Activated naive CD4-positive, alpha-beta T cell treated with anti-CD3 and anti-CD28 coated beads, Interleukin-2, amount 50 U/mL, for 72 hours (primary cell): ENCODE data around the gene AMDHD2. TPM values are rescaled to one million over a fixed set of nuclear protein-coding genes. Genes with fewer than 3 reads are reported as not detected.
"Not testable (repeated sequence)": the region's sequence is repeated elsewhere in the genome, so short reads cannot be mapped to it uniquely, and the experiment has no call there.

Experiments used
- ATAC-seq, 2 donors: fragments of 150-1000 bp; cut with Tn5 transposase; 2 replicates each; pipeline ENCODE4 v1.10.0; 2021; ENCODE audit warnings: mild to moderate bottlenecking in 2 of 2, moderate library complexity in 2 of 2
- DNase-seq, 2 donors: peaks; one replicate each; pipeline ENCODE4 v3.0.0; 2021 to 2022; ENCODE audit warnings: low spot score in 2 of 2
- H3K27ac Mint-ChIP-seq, 2 donors: one replicate each; pipeline ENCODE4 v1.8.0; 2022; ENCODE audit warnings: mild to moderate bottlenecking in 2 of 2, mixed read lengths in 2 of 2
- H3K36me3 Mint-ChIP-seq, 2 donors: one replicate each; pipeline ENCODE4 v1.8.0; 2022; ENCODE audit warnings: mixed read lengths in 2 of 2
- H3K9me3 Mint-ChIP-seq, 2 donors: one replicate each; pipeline ENCODE4 v1.8.0; 2022; ENCODE audit warnings: mixed read lengths in 2 of 2
- total RNA-seq, 2 donors: library from RNA; stranded (reverse); gene quantifications; one replicate each; pipeline ENCODE4 v1.2.3, GENCODE V29; 2022

The AMDHD2 gene
- total RNA-seq, 2 donors from 2014 or later: 37.0 to 37.2 TPM

GRCh38 chr16:2479996-2480395, 40.2 kb upstream of the AMDHD2 start:
- H3K36me3 Mint-ChIP-seq, H3K9me3 Mint-ChIP-seq, ATAC-seq, H3K27ac Mint-ChIP-seq, DNase-seq: not testable (repeated sequence)

- Mint-ChIP-seq H3K27ac (no peak overlapping the region), H3K9me3 (no peaks in the 10 kb centered on the region), H3K36me3 (no peaks in the 10 kb centered on the region)
- DNase-seq: no peak
- ATAC-seq: no peak
These were observed 39.2 kb upstream of the AMDHD2 start for GRCh38 chr16:2480948-2481347.

GRCh38 chr16:2481676-2482075, 38.5 kb upstream of the AMDHD2 start:
- ATAC-seq (no peak), DNase-seq (no peak)
- no peaks in the 10 kb centered on the region for H3K9me3 Mint-ChIP-seq
- H3K36me3 Mint-ChIP-seq: no peaks in the 10 kb centered on the region
- H3K27ac Mint-ChIP-seq: peak overlapping the region in 1 of 2 donors; percentile 66

GRCh38 chr16:2482249-2482648, 37.9 kb upstream of the AMDHD2 start:
- Mint-ChIP-seq H3K36me3 (no peaks in the 10 kb centered on the region), H3K9me3 (no peaks in the 10 kb centered on the region), H3K27ac (peak overlapping the region; percentile 2 to 66)
- ATAC-seq: no peak
- DNase-seq: no peak

GRCh38 chr16:2482708-2483534, 37.2 kb upstream of the AMDHD2 start:
- no peaks in the 10 kb centered on the region for H3K36me3 Mint-ChIP-seq
- H3K27ac Mint-ChIP-seq: peak overlapping the region in 1 of 2 donors; percentile 71
- no peaks in the 10 kb centered on the region for H3K9me3 Mint-ChIP-seq
- no peak for ATAC-seq
- no peak for DNase-seq

GRCh38 chr16:2483939-2484897, 36.0 kb upstream of the AMDHD2 start:
- H3K9me3 Mint-ChIP-seq: no peaks in the 10 kb centered on the region
- no peaks in the 10 kb centered on the region for H3K36me3 Mint-ChIP-seq
- H3K27ac Mint-ChIP-seq: peak overlapping the region; percentile 71 to 85
- ATAC-seq (no peak), DNase-seq (no peak)

GRCh38 chr16:2484898-2485508, 35.2 kb upstream of the AMDHD2 start:
- Mint-ChIP-seq H3K9me3 (no peaks in the 10 kb centered on the region), H3K27ac (peak overlapping the region; percentile 37 to 85)

GRCh38 chr16:2485811-2486507, 34.2 kb upstream of the AMDHD2 start:
- Mint-ChIP-seq H3K9me3 (no peaks in the 10 kb centered on the region), H3K27ac (peak overlapping the region in 1 of 2 donors; percentile 26), H3K36me3 (no peaks in the 10 kb centered on the region)
- DNase-seq: no peak
- no peak for ATAC-seq

More at GRCh38 chr16:2484898-2485508, 35.2 kb upstream of the AMDHD2 start:
- ATAC-seq (no peak), DNase-seq (no peak)
- no peaks in the 10 kb centered on the region for H3K36me3 Mint-ChIP-seq

GRCh38 chr16:2486645-2487516, 33.3 kb upstream of the AMDHD2 start:
- ATAC-seq: peak; percentile 96 to 98
- Mint-ChIP-seq H3K9me3 (no peaks in the 10 kb centered on the region), H3K27ac (peak overlapping the region; percentile 26 to 89), H3K36me3 (no peaks in the 10 kb centered on the region)
- DNase-seq: peak; percentile 64 to 79

GRCh38 chr16:2487517-2487842, 32.7 kb upstream of the AMDHD2 start:
- DNase-seq (no peak), ATAC-seq (no peak)
- Mint-ChIP-seq H3K9me3 (no peaks in the 10 kb centered on the region), H3K27ac (peak overlapping the region; percentile 26 to 89), H3K36me3 (no peaks in the 10 kb centered on the region)

- Mint-ChIP-seq H3K27ac (peak overlapping the region in 1 of 2 donors; percentile 26), H3K9me3 (no peaks in the 10 kb centered on the region), H3K36me3 (no peaks in the 10 kb centered on the region)
- ATAC-seq (no peak), DNase-seq (no peak)
These were observed 32.2 kb upstream of the AMDHD2 start for GRCh38 chr16:2487903-2488531.

GRCh38 chr16:2489581-2489980, 30.6 kb upstream of the AMDHD2 start:
- no peaks in the 10 kb centered on the region for H3K36me3 Mint-ChIP-seq
- ATAC-seq: no peak
- H3K27ac Mint-ChIP-seq: no peak overlapping the region
- DNase-seq: no peak
- H3K9me3 Mint-ChIP-seq: no peaks in the 10 kb centered on the region

GRCh38 chr16:2490190-2491105, 29.7 kb upstream of the AMDHD2 start:
- DNase-seq: no peak
- no peaks in the 10 kb centered on the region for H3K9me3 Mint-ChIP-seq
- no peak overlapping the region for H3K27ac Mint-ChIP-seq
- H3K36me3 Mint-ChIP-seq: no peaks in the 10 kb centered on the region
- no peak for ATAC-seq

- DNase-seq: no peak
- no peak for ATAC-seq
- H3K36me3 Mint-ChIP-seq: no peaks in the 10 kb centered on the region
- H3K9me3 Mint-ChIP-seq: no peaks in the 10 kb centered on the region
- H3K27ac Mint-ChIP-seq: peak overlapping the region in 1 of 2 donors; percentile 36
These were observed 27.9 kb upstream of the AMDHD2 start for GRCh38 chr16:2492292-2492691.
